ENCODE data around the gene CAPZB.

The CAPZB gene

GRCh38 chr1:19342894-19343616, 142.3 kb downstream of the CAPZB start:
- TF ChIP-seq ZNF565 (CRISPR knock-in tag; conservative IDR thresholded peaks at IDR 0.05; ENCODE audit: low read depth) (no peak), ARNTL (CRISPR knock-in tag; IDR thresholded peaks at IDR 0.05; ENCODE audit: borderline replicate concordance, low read depth) (no peak), OSR1 (CRISPR knock-in tag; IDR thresholded peaks at IDR 0.05) (no peak), RARB (CRISPR knock-in tag; IDR thresholded peaks at IDR 0.05) (no peak), SNAI2 (CRISPR knock-in tag; IDR thresholded peaks at IDR 0.05) (no peak), CSRNP3 (CRISPR knock-in tag; IDR thresholded peaks at IDR 0.05) (no peak), POU6F1 (CRISPR knock-in tag; IDR thresholded peaks at IDR 0.05; ENCODE audit: borderline replicate concordance, low read depth) (no peak)
- ATAC-seq: no peak

- no peak for TF ChIP-seq PATZ1 (CRISPR knock-in tag; IDR thresholded peaks at IDR 0.05; ENCODE audit: borderline replicate concordance)
- no peak for TF ChIP-seq ZNF70 (CRISPR knock-in tag; IDR thresholded peaks at IDR 0.05)
- TF ChIP-seq PPARA (CRISPR knock-in tag; IDR thresholded peaks at IDR 0.05; ENCODE audit: borderline replicate concordance): no peak
- no peak for TF ChIP-seq ZFP3 (CRISPR knock-in tag; IDR thresholded peaks at IDR 0.05)
- no peak for TF ChIP-seq ZNF8 (CRISPR knock-in tag; IDR thresholded peaks at IDR 0.05)
- no peak for TF ChIP-seq SNAI2 (CRISPR knock-in tag; IDR thresholded peaks at IDR 0.05)
- TF ChIP-seq TCF4 (CRISPR knock-in tag; IDR thresholded peaks at IDR 0.05; ENCODE audit: borderline replicate concordance): no peak
- no peak for TF ChIP-seq OSR1 (CRISPR knock-in tag; IDR thresholded peaks at IDR 0.05)
- no peak for TF ChIP-seq ARNTL (CRISPR knock-in tag; IDR thresholded peaks at IDR 0.05; ENCODE audit: borderline replicate concordance, low read depth)
- TF ChIP-seq CSRNP3 (CRISPR knock-in tag; IDR thresholded peaks at IDR 0.05): no peak
- TF ChIP-seq CSDC2 (CRISPR knock-in tag; IDR thresholded peaks at IDR 0.05): no peak
- TF ChIP-seq BACH2 (CRISPR knock-in tag; IDR thresholded peaks at IDR 0.05; ENCODE audit: borderline replicate concordance): no peak
- TF ChIP-seq ZFP30 (CRISPR knock-in tag; IDR thresholded peaks at IDR 0.05): no peak
- no peak for TF ChIP-seq POU6F1 (CRISPR knock-in tag; IDR thresholded peaks at IDR 0.05; ENCODE audit: borderline replicate concordance, low read depth)
- no peak for TF ChIP-seq ZNF565 (CRISPR knock-in tag; conservative IDR thresholded peaks at IDR 0.05; ENCODE audit: low read depth)
- ATAC-seq: no peak
Measured at GRCh38 chr1:19342062-19342750, 143.1 kb downstream of the CAPZB start.

- TF ChIP-seq ARNTL (CRISPR knock-in tag; IDR thresholded peaks at IDR 0.05; ENCODE audit: borderline replicate concordance, low read depth): no peak
- no peak for TF ChIP-seq PPARA (CRISPR knock-in tag; IDR thresholded peaks at IDR 0.05; ENCODE audit: borderline replicate concordance)
- no peak for TF ChIP-seq TOX (CRISPR knock-in tag; IDR thresholded peaks at IDR 0.05; ENCODE audit: borderline replicate concordance)
- no peak for TF ChIP-seq TSHZ2 (CRISPR knock-in tag; IDR thresholded peaks at IDR 0.05)
- TF ChIP-seq RARB (CRISPR knock-in tag; IDR thresholded peaks at IDR 0.05): no peak
- no peak for TF ChIP-seq TCF4 (CRISPR knock-in tag; IDR thresholded peaks at IDR 0.05; ENCODE audit: borderline replicate concordance)
- TF ChIP-seq PATZ1 (CRISPR knock-in tag; IDR thresholded peaks at IDR 0.05; ENCODE audit: borderline replicate concordance): no peak
- ATAC-seq: peak; percentile 76
Measured at GRCh38 chr1:19341201-19342061, 143.9 kb downstream of the CAPZB start.

Data from SK-N-SH treated with all-trans-retinoic acid at 6 μM for 48 hours (cell line).